GM19043 (cell line): ENCODE results near the gene TARBP2.

Source experiments
- ATAC-seq: cut with Tn5 transposase; IDR thresholded peaks from one replicate; pipeline ENCODE4 v1.9.1; 2021; ENCODE audit warnings: low read depth; ENCODE audit not compliant: unreplicated experiment

TARBP2 gene

DNA sequence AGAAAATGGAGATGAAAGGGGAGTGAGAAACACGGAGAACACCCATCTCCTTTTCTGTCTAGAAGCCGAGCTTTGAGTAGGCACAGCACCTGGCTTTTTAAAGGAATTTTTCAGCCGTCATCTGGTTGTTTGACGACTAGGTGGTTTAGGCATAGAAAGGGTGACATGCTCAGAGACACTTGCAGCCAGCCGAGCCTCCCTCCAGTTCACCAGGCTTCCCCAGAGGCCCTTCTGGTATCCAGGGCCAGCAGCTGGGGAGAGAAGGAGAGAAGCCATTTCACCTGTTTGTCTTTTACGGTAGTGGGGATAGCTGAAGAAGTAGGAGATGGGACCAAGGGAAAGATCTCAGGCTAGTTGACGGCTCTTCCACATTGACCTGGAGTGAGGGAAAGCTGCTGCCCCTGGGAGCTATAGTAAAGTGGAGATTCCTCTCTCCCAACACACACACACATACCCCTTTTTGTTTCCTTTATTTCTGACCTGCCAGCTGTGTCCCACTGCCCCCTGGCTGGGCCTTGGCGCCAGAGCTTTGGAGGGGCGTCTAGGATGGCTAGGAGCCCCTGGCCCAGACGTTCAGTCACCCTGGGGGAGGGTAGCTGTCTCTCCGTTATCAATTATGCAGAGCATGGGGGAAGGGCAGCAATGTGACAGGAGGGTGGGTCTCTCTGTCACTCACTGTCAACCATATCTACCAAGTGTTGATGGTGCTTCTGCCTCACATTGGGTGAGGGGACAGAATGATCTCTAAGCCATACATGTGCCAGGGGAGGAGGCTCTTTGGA, 7.3 kb upstream of the TARBP2 start:
- ATAC-seq = no peak

DNA sequence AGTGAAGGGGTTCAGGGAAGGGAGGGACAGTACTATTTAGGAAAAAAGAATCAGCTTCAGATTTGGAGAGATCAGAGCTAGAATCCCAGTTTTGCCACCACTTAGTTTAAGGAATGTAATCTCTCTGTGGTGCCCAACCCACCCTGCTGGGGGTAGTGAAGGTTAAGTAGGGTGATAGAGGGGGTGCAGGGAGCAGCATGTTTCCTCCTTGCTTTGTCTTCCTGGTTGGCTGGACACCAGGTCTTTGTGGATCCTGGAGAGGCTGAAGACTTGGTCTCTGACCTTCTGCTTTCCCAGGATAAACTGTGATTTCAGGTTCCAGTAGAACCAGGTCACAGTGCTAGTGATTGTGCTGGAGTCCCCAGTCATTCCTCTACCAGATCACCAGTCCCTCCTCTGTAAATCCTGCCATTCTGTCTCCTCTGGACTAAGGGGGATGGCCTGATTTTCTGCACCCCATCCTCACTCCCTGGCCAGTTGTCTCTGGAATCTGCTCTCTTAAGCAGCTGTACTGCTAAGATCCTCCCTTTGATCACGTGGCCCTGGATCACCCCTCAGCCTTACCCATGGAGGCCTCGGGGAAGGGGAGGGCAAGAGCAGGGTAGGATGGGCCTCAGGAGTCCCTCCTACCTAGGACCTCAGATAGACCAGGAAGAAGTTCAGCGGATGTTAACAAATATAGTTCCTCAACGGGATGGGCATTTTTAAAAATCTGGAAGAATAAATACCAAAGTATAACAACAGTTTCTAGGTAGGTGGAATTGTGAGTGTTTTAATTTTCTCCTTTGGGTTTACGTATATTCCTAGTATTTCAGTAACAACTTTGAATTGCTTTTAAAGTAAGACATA, 5.0 kb upstream of the TARBP2 start:
- no peak for ATAC-seq

DNA sequence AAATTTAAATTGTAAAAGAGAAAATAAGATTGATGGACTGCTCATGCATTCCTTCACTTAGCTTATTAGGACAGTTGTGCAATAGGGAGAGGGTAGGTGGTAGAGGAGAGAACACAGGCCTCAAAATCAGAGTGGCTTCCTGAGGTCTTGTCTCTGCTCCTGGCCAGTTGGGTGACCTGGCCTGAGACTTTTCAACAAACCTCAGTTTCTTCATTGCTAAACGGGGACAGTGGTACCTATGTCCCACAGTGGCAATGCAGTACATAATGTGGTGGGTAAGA, 4.4 kb upstream of the TARBP2 start:
- no peak for ATAC-seq

- no peak for ATAC-seq
Measured at GRCh38 chr12:53497461-53497860, 3.6 kb upstream of the TARBP2 start.

DNA sequence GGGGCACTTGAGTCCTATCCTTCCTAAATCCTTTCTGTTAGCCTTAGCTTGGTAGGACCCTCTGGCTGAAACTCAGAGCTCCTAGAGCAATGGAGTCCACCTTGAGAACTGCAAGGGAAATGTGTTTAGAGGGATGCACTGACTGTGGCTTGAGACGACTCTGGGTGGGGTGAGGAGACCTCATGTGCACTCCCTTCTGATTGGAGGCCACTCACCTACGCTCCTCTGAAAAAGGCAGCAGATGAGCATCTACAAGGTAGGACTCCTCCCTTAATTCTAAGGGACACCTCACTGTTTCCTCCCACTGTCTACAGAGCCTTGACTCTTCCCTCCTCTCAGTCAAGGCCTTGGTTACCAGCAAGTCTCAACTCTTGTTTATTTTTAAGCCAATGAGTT, 2.9 kb upstream of the TARBP2 start:
- ATAC-seq = no peak

DNA sequence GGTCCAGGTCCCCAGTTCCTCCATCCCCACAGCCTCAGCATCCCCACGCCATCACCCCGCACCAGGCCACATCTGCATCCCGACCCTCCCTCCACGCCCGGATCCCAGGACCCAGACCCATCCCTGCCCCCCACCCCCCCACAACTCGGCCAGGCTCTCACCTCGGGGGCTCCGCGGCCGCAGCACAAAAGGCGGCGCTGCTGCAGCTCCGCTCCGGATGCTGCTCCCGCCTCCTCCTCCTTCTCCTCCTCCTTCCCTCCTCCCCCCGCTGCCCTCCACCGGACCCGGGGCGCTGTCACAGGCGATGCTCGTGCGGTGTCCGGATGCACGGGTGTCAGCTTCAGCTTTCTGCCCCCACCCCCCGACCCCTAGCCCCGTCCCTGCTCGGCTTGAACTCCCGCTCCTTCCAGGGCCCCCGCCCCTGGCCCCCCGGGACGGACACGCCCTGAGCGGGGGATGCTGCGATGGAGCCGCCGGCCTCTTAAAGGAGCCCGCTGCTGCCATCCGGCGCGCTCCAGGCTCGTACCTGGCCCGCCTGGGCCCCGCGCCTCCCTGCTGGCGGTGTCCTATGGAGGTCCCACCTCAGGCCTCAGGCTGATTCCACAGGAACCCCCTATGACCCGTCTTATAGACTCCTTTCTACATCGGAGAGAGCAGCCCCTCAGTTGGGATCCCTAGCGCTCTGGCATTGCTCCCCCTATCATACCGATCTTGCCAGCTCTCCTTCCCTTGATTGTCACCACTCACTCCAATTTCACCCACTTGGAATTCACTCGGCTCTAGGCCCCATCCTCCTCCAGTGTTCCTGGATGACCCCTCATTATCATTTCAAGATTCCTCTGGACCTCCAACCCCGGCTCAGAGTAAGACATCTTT, 1.6 kb upstream of the TARBP2 start, which contains the start of gene MAP3K12:
Gene MAP3K12 (minus strand): TSS at position 193 of the 876 bp plus-strand sequence. CDS start 12,067 bp downstream, outside the sequence.
- ATAC-seq = no peak

- no peak for ATAC-seq
Measured at GRCh38 chr12:53500142-53500775, 824 bp upstream of the TARBP2 start.

- no peak for ATAC-seq
Measured at GRCh38 chr12:53501615-53502181, 615 bp downstream of the TARBP2 start.

DNA sequence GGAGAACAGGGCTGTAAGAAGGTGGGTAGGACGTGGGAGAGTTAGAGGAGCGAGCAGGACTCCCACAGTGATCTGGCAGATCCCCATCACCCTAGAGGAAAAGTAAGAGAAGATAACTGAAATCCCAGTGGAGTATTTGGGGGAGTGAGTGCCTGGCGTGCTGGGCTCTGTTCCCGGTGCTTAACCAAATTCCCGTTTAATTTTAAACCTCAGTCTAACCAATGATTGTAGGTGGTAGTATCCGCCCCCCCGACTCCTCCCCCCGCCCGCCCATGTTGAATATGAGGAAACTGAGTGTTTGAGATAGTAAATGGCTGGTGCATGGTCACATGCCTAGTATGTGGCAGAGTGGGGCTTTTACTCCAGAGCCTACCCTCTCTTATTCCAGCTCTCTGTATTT, 1.2 kb downstream of the TARBP2 start:
- no peak for ATAC-seq

DNA sequence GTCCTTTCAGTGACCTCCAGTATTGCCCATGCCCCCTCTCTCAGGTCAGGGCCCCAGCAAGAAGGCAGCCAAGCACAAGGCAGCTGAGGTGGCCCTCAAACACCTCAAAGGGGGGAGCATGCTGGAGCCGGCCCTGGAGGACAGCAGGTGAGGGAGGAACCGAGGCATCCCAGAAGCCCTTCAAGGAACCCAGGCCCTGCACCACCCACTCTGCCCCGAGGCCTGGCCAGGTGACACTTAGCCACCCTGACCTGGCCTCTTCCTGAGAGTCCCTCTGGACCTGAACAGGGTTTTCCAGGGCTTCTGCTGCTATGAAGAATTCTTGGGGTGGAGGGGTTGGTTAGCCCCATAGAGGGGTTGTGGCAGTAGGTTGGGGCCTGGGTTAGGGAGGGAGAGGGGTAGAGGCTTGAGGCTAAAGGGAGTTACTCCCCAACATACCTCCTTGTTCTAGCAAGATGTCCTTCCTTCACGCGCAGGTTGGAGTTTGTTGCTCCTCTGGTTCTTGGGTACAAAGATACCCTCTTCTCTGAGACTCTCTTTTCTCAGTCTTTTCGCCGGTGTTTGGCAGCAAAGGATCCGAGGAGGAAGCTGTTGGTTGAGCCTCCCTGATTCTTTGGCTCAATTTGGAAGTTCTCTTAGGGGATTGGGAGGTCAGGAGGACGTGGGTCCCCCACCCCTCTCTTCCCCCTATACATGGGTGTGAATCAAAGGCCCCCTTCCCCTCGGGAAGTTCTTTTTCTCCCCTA, 2.1 kb downstream of the TARBP2 start:
- ATAC-seq = no peak

DNA sequence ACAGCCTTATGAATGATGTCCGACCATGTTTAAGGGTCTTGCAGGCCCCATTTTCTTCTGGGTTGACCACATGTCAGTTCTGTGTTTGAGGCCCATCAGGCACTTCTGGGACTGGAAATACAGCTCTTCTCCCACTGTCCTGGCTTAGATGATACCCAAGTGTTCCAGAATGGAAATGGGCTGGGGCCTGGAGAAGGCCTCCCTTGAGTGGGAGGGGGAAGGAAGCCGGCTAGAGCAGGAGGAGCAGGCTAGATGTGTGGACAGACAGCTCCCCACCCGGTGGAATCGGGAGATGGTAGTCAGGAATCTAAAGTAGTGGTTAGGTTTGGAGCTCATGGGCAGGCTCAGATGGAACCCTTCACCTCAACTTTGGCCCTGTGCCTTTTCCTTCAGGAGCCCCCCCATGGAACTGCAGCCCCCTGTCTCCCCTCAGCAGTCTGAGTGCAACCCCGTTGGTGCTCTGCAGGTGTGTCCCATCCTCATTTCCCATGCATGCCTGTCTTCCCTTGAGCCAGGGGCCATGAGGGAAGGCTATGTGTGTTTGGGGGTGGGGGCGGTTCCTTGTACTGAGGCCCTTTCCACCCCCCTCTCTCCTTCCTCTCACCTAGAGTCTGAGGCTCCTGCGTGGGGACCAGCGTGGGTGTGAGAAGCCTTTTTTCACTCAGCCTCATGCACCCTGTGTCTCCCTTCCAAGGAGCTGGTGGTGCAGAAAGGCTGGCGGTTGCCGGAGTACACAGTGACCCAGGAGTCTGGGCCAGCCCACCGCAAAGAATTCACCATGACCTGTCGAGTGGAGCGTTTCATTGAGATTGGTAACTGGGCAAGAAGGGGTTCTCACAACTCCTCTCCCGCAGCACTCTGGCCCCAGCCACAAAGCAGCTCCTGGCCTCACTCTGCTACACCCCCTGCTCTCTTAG, 3.2 kb downstream of the TARBP2 start:
- no peak for ATAC-seq

DNA sequence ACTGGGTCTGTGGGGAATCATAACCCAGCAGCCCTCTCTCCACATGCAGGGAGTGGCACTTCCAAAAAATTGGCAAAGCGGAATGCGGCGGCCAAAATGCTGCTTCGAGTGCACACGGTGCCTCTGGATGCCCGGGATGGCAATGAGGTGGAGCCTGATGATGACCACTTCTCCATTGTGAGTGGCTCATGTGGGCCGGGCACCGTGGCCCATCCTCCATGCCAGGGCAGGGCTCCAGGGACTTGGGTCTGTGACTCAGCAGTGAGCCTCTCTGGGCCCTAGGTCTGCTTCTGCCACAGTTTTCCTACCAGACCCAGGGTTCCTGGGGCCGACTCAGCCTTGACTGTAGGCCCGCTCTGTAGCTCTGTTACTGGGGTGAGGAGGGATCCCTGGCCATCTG, 4.0 kb downstream of the TARBP2 start:
- no peak for ATAC-seq

DNA sequence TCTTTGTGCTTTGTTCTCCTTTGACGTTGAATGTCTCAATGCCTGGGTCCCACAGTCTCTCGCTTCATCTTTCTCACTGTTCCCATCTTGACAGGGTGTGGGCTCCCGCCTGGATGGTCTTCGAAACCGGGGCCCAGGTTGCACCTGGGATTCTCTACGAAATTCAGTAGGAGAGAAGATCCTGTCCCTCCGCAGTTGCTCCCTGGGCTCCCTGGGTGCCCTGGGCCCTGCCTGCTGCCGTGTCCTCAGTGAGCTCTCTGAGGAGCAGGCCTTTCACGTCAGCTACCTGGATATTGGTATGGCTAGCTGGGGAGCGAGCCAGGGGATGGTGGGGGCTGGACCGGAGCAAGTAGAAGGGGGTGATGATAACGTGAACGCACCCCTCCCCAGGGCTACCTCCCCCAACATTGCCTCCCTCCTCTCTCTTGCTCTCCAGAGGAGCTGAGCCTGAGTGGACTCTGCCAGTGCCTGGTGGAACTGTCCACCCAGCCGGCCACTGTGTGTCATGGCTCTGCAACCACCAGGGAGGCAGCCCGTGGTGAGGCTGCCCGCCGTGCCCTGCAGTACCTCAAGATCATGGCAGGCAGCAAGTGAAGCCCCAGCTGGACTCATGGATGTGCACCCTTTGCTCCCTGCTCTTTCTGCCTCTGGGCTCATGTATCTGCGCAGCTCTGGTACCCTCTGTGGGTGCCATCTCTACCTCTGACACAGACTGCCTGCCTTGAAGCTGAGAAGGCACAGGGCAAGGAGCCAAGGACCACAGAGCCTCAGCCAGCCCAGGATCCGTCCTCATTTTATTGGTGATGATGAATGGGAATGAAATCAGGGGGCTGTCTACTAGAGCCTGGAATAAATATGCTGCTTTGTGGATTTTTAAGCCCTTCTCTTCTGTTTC, 4.7 kb downstream of the TARBP2 start:
- no peak for ATAC-seq

GRCh38 chr12:53506450-53506785, 5.3 kb downstream of the TARBP2 start:
- ATAC-seq = no peak

GRCh38 chr12:53506881-53507602, 6.0 kb downstream of the TARBP2 start, which contains the start of gene NPFF:
Gene NPFF (minus strand): TSS chr12:53507484. CDS start chr12:53507474, 10 bp downstream.
- ATAC-seq = no peak

- ATAC-seq = no peak
Measured at GRCh38 chr12:53507603-53507885, 6.5 kb downstream of the TARBP2 start.

GRCh38 chr12:53508534-53509170, 7.6 kb downstream of the TARBP2 start:
- ATAC-seq = peak; percentile 92
